ENCODE measurements around the gene CTTNBP2. TPM values are rescaled to one million over a fixed set of nuclear protein-coding genes. Genes with fewer than 3 reads are reported as not detected.

The CTTNBP2 gene
- total and polyA plus RNA-seq, 12 donors, result 1.2 to 6.7 (median 3.9) TPM

- no peak overlapping the region for H3K4me3 ChIP-seq
- no peak overlapping the region for H3K27ac ChIP-seq
- intact Hi-C loops (cut with DNase I), result no loop called here
- no peak for DNase-seq
- H3K36me3 ChIP-seq (replicated peaks in 1 of 2), result no peaks in the 10 kb centered on the region
- TF ChIP-seq POLR2A (IDR thresholded peaks at IDR 0.05), result no peak
- no peak for TF ChIP-seq CTCF (IDR thresholded peaks at IDR 0.05)
- no peaks in the 10 kb centered on the region for H3K9me3 ChIP-seq (replicated peaks in 1 of 3)
- WGBS, 4 donors, result 62 to 64% (median 63%) methylated on average over 2 of the region's 2 CpGs
- H3K27me3 ChIP-seq, result no peaks in the 10 kb centered on the region
- peaks cover 0 to 12% of the 10 kb centered on the region in 2 donors for H3K4me1 ChIP-seq (replicated peaks in 1 of 2)
Observed at GRCh38 chr7:117808910-117809705, 64.1 kb downstream of the CTTNBP2 start.

GRCh38 chr7:117808341-117808757 lies 64.9 kb downstream of the CTTNBP2 start:
- no peaks in the 10 kb centered on the region for H3K36me3 ChIP-seq (replicated peaks in 1 of 2)
- DNase-seq, result peak in 2 of 7 donors; percentile 5 to 35
- H3K4me3 ChIP-seq, result no peak overlapping the region
- H3K27me3 ChIP-seq, result no peaks in the 10 kb centered on the region
- 48 to 77% (median 64%) methylated on average over 7 of the region's 7 CpGs for WGBS, 4 donors
- H3K4me1 ChIP-seq (replicated peaks in 1 of 2), result peaks cover 0 to 12% of the 10 kb centered on the region in 2 donors
- no peaks in the 10 kb centered on the region for H3K9me3 ChIP-seq (replicated peaks in 1 of 3)
- no peak overlapping the region for H3K27ac ChIP-seq
- TF ChIP-seq CTCF (IDR thresholded peaks at IDR 0.05) (no peak), POLR2A (IDR thresholded peaks at IDR 0.05) (no peak)
- intact Hi-C loops (cut with DNase I), result no loop called here

DNA sequence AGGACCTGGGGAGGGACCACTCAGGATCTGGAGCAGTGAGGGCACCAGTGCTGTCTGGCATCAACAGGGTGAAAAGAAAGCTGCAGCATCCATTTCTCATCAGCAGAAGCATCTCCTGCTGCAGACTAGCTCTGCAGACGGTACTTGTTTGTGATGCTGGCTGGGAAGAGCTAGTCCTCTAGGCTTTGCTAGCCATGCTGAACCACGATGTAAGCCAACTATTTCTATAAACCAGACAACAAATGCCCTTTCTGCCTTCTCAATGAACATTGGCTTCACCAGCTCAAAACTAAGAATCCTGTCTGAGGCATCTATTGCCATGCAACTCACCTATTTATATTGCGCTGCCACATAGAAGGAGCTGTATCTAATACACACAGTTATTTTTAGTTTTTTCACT lies 65.6 kb downstream of the CTTNBP2 start:
- WGBS, 4 donors, result 69 to 86% (median 80%) methylated on average over 3 of the region's 3 CpGs
- DNase-seq, result no peak
- peaks cover 0 to 12% of the 10 kb centered on the region in 2 donors for H3K4me1 ChIP-seq (replicated peaks in 1 of 2)
- intact Hi-C loops (cut with DNase I), result no loop called here
- H3K4me3 ChIP-seq, result no peak overlapping the region
- no peaks in the 10 kb centered on the region for H3K9me3 ChIP-seq (replicated peaks in 1 of 3)
- H3K27ac ChIP-seq, result no peak overlapping the region
- TF ChIP-seq POLR2A (IDR thresholded peaks at IDR 0.05), result no peak
- no peaks in the 10 kb centered on the region for H3K27me3 ChIP-seq
- H3K36me3 ChIP-seq (replicated peaks in 1 of 2), result no peaks in the 10 kb centered on the region

DNA sequence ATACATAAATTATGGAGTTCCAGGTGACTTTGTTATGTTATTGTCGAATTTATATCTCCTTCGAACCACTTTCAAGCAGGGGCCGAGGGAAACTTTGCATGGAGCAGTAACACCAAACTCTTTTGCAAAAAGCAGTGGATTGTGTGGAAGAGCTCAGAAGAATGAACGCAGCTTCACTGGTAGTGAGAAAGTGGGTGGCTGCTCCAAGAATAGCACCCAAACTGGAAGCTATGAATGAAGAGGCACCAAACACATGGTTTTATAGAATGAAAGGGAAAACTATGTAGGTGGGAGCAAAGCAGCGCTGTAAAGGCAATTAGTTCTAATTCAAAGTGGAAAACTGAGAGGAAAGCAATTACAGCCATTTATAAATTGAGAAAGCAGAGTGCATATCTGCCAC lies 67.2 kb downstream of the CTTNBP2 start:
- TF ChIP-seq POLR2A (IDR thresholded peaks at IDR 0.05) (no peak), CTCF (IDR thresholded peaks at IDR 0.05) (no peak)
- Histone ChIP-seq H3K9me3 (replicated peaks in 1 of 3) (no peaks in the 10 kb centered on the region), H3K4me3 (no peak overlapping the region), H3K36me3 (replicated peaks in 1 of 2) (no peaks in the 10 kb centered on the region), H3K27ac (no peak overlapping the region), H3K27me3 (no peaks in the 10 kb centered on the region), H3K4me1 (replicated peaks in 1 of 2) (peaks cover 0 to 12% of the 10 kb centered on the region in 2 donors)
- no peak for DNase-seq
- intact Hi-C loops (cut with DNase I), result no loop called here
- WGBS, 4 donors, result 78 to 83% (median 82%) methylated on average over 5 of the region's 5 CpGs

DNA sequence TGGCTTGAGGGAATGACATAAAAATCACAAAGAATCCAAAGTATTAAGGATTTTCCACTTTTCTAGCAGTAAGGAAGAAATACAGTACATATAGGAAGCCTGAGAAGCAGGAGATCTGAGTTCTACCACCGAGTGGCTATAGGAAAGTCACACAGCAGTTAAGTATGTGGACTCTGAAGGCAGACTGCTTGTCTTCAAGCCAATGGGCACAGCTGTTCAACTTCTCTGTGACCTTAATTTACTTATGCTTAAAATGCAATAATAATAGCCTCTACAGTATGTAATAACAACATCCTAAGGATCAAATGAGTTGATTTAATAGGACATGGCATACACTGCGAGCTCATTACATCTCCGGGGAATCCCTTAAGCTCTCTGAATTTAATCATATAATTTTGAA lies 68.0 kb downstream of the CTTNBP2 start:
- no peak for TF ChIP-seq CTCF (IDR thresholded peaks at IDR 0.05)
- no peak for TF ChIP-seq POLR2A (IDR thresholded peaks at IDR 0.05)
- intact Hi-C loops (cut with DNase I), result no loop called here

More for the DNA sequence above, 68.0 kb downstream of the CTTNBP2 start:
- Histone ChIP-seq H3K27ac (no peak overlapping the region), H3K27me3 (no peaks in the 10 kb centered on the region), H3K9me3 (replicated peaks in 1 of 3) (no peaks in the 10 kb centered on the region), H3K36me3 (replicated peaks in 1 of 2) (no peaks in the 10 kb centered on the region), H3K4me1 (replicated peaks in 1 of 2) (peaks cover 0 to 12% of the 10 kb centered on the region in 2 donors), H3K4me3 (no peak overlapping the region)
- no peak for DNase-seq
- 79 to 83% (median 81%) methylated on average over 3 of the region's 3 CpGs for WGBS, 4 donors

Measured in adrenal gland (tissue), 12 donors.